C4-2B (cell line): ENCODE measurements around the gene CHRNA7.

ENCODE experiments used
- H3K27ac ChIP-seq: fragments of 450-650 bp; 2 replicates; pipeline ENCODE4 v1.5.1; 2017
- ZFX ChIP-seq: fragments of 450-650 bp; IDR thresholded peaks from 2 replicates; pipeline ENCODE4 v1.6.1; 2017
- TF ChIP-seq, protein P1 (sequence below): fragments of 450-650 bp; conservative IDR thresholded peaks from 2 replicates; pipeline ENCODE4 v1.5.1; 2017; ENCODE audit warnings: mild to moderate bottlenecking

The CHRNA7 gene

DNA sequence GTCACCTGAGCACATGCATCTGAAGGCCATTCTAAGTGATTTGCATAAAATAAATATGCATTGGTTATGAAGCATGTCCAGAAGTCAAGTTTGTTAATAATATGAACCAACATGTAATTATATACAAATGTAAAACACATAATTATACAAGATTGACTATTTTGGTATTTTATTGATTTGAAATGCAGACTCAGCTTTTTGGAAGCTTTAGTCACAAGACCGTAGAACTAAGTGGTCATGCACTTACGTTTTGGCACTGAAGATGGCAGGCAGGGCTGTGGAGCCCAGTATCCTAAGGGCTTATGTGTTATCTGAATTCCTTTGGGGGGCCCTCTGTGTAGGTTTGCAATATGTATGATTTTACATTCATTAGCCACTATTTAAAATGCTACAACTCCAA is 5.0 kb downstream of the CHRNA7 start:
- no peak for TF ChIP-seq ZFX

DNA sequence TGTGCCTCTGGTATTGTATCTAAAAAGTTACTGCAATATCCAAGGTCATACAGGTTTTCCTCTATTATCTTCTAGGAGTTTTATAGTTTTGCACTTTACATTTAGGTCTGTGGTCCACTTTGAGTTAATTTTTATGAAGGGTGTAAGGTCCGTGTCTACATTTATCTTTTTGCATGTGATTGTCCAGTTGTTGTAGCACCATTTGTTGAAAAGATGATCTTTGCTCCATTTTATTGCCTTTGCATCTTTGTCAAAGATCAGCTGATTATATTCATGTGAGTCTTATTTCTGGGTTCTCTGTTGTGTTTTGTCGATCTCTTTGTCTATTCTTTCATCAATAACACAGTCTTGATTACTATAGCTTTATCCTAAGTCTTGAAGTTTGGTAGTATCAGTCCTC is 6.7 kb downstream of the CHRNA7 start:
- H3K27ac ChIP-seq, result no peak overlapping the region
- TF ChIP-seq, protein P1, sequence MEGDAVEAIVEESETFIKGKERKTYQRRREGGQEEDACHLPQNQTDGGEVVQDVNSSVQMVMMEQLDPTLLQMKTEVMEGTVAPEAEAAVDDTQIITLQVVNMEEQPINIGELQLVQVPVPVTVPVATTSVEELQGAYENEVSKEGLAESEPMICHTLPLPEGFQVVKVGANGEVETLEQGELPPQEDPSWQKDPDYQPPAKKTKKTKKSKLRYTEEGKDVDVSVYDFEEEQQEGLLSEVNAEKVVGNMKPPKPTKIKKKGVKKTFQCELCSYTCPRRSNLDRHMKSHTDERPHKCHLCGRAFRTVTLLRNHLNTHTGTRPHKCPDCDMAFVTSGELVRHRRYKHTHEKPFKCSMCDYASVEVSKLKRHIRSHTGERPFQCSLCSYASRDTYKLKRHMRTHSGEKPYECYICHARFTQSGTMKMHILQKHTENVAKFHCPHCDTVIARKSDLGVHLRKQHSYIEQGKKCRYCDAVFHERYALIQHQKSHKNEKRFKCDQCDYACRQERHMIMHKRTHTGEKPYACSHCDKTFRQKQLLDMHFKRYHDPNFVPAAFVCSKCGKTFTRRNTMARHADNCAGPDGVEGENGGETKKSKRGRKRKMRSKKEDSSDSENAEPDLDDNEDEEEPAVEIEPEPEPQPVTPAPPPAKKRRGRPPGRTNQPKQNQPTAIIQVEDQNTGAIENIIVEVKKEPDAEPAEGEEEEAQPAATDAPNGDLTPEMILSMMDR, result no peak
- TF ChIP-seq ZFX, result no peak

More for the DNA sequence above, 5.0 kb downstream of the CHRNA7 start:
- H3K27ac ChIP-seq, result no peak overlapping the region

GRCh38 chr15:32041294-32041693 is 11.0 kb downstream of the CHRNA7 start:
- H3K27ac ChIP-seq, result no peak overlapping the region
- TF ChIP-seq ZFX, result no peak
- TF ChIP-seq, protein P1, result no peak

- peak overlapping the region; percentile 68; the same call in 1 of the 2 replicates for H3K27ac ChIP-seq
- TF ChIP-seq, protein P1, result peak; percentile 50
- TF ChIP-seq ZFX, result no peak
Measured at GRCh38 chr15:32042269-32042972, 12.1 kb downstream of the CHRNA7 start.

DNA sequence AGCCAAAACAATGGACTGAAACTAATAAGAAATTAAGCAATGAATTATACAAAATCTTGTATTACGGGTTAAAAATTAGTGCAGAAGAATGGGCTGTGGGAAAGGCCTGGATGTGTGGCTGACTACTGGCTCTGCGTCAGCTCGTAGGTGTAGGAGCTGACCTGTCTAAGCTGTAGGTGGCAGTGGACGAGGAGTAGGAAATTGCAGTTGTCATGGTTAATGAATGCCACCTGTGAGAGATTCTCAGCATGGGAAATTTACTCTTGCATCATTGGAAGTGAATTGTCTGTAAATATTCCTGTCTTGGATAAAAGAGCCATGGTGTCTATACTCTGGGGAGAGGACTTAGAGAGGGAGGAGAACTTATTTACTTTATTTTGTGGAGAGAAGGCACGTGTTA is 23.4 kb downstream of the CHRNA7 start:
- TF ChIP-seq ZFX, result no peak
- TF ChIP-seq, protein P1, result peak; percentile 11; the same call in 1 of the 2 replicates
- H3K27ac ChIP-seq, result peak overlapping the region; percentile 42; the same call in 1 of the 2 replicates

- H3K27ac ChIP-seq, result no peak overlapping the region
- TF ChIP-seq, protein P1, result no peak
- no peak for TF ChIP-seq ZFX
Measured at GRCh38 chr15:32057876-32058425, 27.6 kb downstream of the CHRNA7 start.

DNA sequence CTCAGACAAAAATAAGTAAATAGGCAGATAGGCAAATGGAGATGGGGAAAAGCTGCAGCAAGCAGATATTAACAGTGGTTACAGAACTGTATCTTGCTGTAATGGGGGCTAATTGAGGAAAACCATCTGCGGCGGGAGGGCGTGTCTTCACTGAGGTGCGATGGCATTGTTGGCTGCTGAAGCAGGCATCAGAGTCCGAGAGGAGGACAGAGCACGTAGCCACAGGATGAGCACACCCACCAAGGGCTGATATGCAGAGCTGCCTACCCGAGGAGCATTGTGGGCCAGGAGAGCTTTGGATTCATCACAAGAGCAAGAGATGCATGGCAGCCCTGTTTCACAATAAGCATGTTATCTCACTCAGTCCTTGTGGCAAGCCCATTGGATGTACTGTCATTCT is 30.4 kb downstream of the CHRNA7 start:
- TF ChIP-seq, protein P1, result no peak
- no peak for TF ChIP-seq ZFX
- H3K27ac ChIP-seq, result no peak overlapping the region
